Thymus (tissue), 11 donors: Measurements from ENCODE around the gene ATF7. TPM values are rescaled to one million over a fixed set of nuclear protein-coding genes. Genes with fewer than 3 reads are reported as not detected.
"Not testable (repeated sequence)": the region's sequence is repeated elsewhere in the genome, so short reads cannot be mapped to it uniquely, and the experiment has no call there.

Experiments used
- DNase-seq, 9 donors: peaks; one replicate each; pipeline ENCODE4 v3.0.0-alpha.2; 2013; ENCODE audit warnings: low spot score in 9 of 9, low read depth in 6 of 9, missing footprints in 1 of 9
- H3K27ac ChIP-seq, 2 donors: one replicate each; pipeline ENCODE4 v1.5.1; 2013; ENCODE audit warnings: control low read depth in 1 of 2, low read depth in 1 of 2, low read length in 1 of 2, mild to moderate bottlenecking in 1 of 2, moderate library complexity in 1 of 2
- H3K27me3 ChIP-seq, 2 donors: one replicate each; pipeline ENCODE4 v1.5.1; 2013; ENCODE audit warnings: low read length in 1 of 2; ENCODE audit not compliant: control insufficient read depth in 2 of 2, insufficient read depth in 1 of 2
- H3K36me3 ChIP-seq, 2 donors: one replicate each; pipeline ENCODE4 v1.5.1; 2013; ENCODE audit warnings: low read length in 1 of 2, mild to moderate bottlenecking in 1 of 2, moderate library complexity in 1 of 2; ENCODE audit not compliant: control insufficient read depth in 2 of 2, insufficient read depth in 2 of 2
- H3K4me1 ChIP-seq, 2 donors: one replicate each; pipeline ENCODE4 v1.5.1; 2013; ENCODE audit warnings: low read length in 2 of 2; ENCODE audit not compliant: control insufficient read depth in 2 of 2, insufficient read depth in 2 of 2
- H3K4me3 ChIP-seq, 2 donors: one replicate each; pipeline ENCODE4 v1.5.1; 2013; ENCODE audit warnings: low read length in 2 of 2, control low read depth in 1 of 2, mild to moderate bottlenecking in 1 of 2
- H3K9me3 ChIP-seq, 2 donors: one replicate each; pipeline ENCODE4 v1.5.1; 2013; ENCODE audit warnings: low read length in 1 of 2, mild to moderate bottlenecking in 1 of 2; ENCODE audit not compliant: control insufficient read depth in 2 of 2, insufficient read depth in 1 of 2
- WGBS: extraction: QIAGEN DNeasy Blood & Tissue Kit; methylation state at CpG from one replicate; pipeline ENCODE4 v1.1.7; 2013; 5-methylcytosine and 5-hydroxymethylcytosine counted together
- polyA plus RNA-seq: library from polyadenylated mRNA; stranded (reverse); fragments of 200-250 nt; gene quantifications from one replicate; pipeline ENCODE4 v1.2.3, GENCODE V29; 2013
- total RNA-seq: library from RNA; stranded (reverse); fragments of 120-200 nt; gene quantifications from one replicate; pipeline ENCODE4 v1.2.4, GENCODE V29; 2013
- donor health status: healthy.

ATF7 gene
- total and polyA plus RNA-seq, 2 donors = 6.0 to 15.8 TPM

- not testable (repeated sequence) for H3K4me1 ChIP-seq, H3K4me3 ChIP-seq, DNase-seq, H3K27ac ChIP-seq, H3K9me3 ChIP-seq, H3K27me3 ChIP-seq, H3K36me3 ChIP-seq
- 98% methylated on average over 3 of the region's 5 CpGs for WGBS
Observed at GRCh38 chr12:53606688-53607087, 19.5 kb downstream of the ATF7 start.

- H3K27ac ChIP-seq = no peak overlapping the region
- H3K9me3 ChIP-seq = no peaks in the 10 kb centered on the region
- peaks cover 0 to 9% of the 10 kb centered on the region in 2 donors for H3K36me3 ChIP-seq
- H3K4me1 ChIP-seq = peaks cover 4 to 12% of the 10 kb centered on the region in 2 donors
- H3K4me3 ChIP-seq = no peak overlapping the region
- H3K27me3 ChIP-seq = no peaks in the 10 kb centered on the region
- no peak for DNase-seq
Observed at GRCh38 chr12:53604581-53604980, 21.6 kb downstream of the ATF7 start.

- no peak overlapping the region for H3K4me3 ChIP-seq
- H3K4me1 ChIP-seq = peaks cover 4 to 12% of the 10 kb centered on the region in 2 donors
- no peak for DNase-seq
- peaks cover 0 to 7% of the 10 kb centered on the region in 2 donors for H3K36me3 ChIP-seq
- no peaks in the 10 kb centered on the region for H3K27me3 ChIP-seq
- H3K27ac ChIP-seq = no peak overlapping the region
- no peaks in the 10 kb centered on the region for H3K9me3 ChIP-seq
Observed at GRCh38 chr12:53603804-53604203, 22.4 kb downstream of the ATF7 start.

DNA sequence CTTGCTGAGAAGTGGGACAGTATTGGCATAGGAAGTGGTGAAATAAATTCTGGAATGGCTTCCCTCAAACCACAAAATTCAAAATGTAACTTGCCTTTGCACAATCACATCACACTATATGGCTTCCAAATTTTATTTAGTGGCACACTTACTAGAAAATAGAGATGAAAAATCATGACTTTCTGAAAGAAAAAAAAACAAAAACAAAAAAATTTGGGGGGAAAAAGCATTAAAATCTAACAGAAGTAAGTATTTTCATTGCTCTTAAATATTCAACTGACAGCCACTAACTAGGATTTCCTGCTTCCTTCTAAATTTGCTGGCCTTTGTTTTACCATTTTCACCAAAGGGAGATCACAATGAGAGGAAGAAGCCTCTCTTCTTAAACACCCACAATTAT, 23.0 kb downstream of the ATF7 start:
- DNase-seq = no peak
- Histone ChIP-seq H3K27me3 (no peaks in the 10 kb centered on the region), H3K4me3 (no peak overlapping the region), H3K36me3 (peaks cover 0 to 5% of the 10 kb centered on the region in 2 donors), H3K9me3 (no peaks in the 10 kb centered on the region), H3K27ac (no peak overlapping the region), H3K4me1 (peaks cover 4 to 12% of the 10 kb centered on the region in 2 donors)

DNA sequence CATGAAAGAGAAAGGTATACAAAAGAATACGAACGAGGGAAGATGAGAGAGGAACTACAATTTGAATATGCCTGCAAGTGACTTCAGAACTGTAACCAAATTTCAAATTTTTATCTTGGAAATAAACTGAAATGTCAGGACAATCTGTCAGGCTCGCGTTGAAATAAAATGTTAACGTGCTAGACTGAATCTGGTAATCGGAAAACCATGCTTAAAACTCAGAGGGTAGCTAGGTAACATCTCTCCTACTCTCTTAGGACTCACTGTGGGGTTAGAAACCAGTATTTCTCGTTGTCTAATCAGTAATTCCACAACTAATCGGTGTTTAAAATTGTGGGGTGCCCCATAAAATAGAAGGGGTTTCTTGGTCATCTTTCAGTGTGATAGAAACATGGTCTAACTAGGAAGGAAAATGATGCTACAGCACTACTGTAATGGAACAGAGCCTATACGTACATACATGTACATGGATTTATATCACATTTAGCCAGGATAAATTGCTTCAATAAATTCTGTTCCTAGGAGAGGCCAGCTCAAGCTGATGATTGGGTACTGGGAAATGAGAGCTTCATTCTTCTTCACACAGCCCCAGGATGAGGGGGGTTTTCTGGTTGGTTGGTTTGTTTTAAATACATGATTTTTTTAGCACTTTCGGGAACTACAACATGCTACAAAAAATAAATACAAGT, 23.9 kb downstream of the ATF7 start:
- Histone ChIP-seq H3K27me3 (no peaks in the 10 kb centered on the region), H3K4me3 (no peak overlapping the region), H3K4me1 (peaks cover 4 to 12% of the 10 kb centered on the region in 2 donors), H3K27ac (no peak overlapping the region), H3K9me3 (no peaks in the 10 kb centered on the region), H3K36me3 (peaks cover 0 to 5% of the 10 kb centered on the region in 2 donors)
- DNase-seq = no peak
- 88% methylated on average over 10 of the region's 10 CpGs for WGBS

GRCh38 chr12:53601296-53601847, 24.8 kb downstream of the ATF7 start:
- H3K9me3 ChIP-seq = no peaks in the 10 kb centered on the region
- H3K27ac ChIP-seq = no peak overlapping the region
- peaks cover 4 to 12% of the 10 kb centered on the region in 2 donors for H3K4me1 ChIP-seq
- DNase-seq = no peak
- H3K4me3 ChIP-seq = peak overlapping the region in 1 of 2 donors; percentile 18
- H3K27me3 ChIP-seq = no peaks in the 10 kb centered on the region
- H3K36me3 ChIP-seq = peaks cover 0 to 5% of the 10 kb centered on the region in 2 donors
- WGBS = 34% methylated on average over 12 of the region's 12 CpGs

GRCh38 chr12:53600490-53601295, 25.5 kb downstream of the ATF7 start:
- Histone ChIP-seq H3K9me3 (no peaks in the 10 kb centered on the region), H3K36me3 (peaks cover 0 to 5% of the 10 kb centered on the region in 2 donors), H3K27ac (no peak overlapping the region), H3K4me3 (no peak overlapping the region), H3K4me1 (peaks cover 4 to 12% of the 10 kb centered on the region in 2 donors), H3K27me3 (no peaks in the 10 kb centered on the region)
- 89% methylated on average over 13 of the region's 13 CpGs for WGBS
- DNase-seq = no peak

DNA sequence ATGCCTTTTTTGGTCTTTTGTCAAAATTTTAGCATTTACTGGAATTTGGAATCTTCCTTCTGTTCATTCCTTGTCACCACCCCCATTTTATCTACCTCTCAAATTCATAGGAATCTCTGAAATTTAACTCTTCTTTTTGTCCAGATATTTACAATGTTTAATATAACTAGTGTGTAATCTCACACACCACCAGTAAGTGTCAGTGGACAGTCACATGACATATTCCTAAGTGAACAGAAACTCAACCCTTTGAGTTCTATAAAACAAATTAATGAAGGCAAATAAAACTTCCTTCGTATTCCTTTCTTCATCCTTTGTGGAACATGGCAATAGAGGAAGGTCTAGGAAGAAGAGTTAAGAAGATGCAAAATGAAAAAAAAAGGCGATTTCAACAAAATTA, 26.6 kb downstream of the ATF7 start:
- no peaks in the 10 kb centered on the region for H3K9me3 ChIP-seq
- H3K27ac ChIP-seq = no peak overlapping the region
- no peak overlapping the region for H3K4me3 ChIP-seq
- no peak for DNase-seq
- peaks cover 0 to 5% of the 10 kb centered on the region in 2 donors for H3K36me3 ChIP-seq
- 98% methylated on average over 2 of the region's 2 CpGs for WGBS
- H3K27me3 ChIP-seq = no peaks in the 10 kb centered on the region
- H3K4me1 ChIP-seq = peaks cover 4 to 12% of the 10 kb centered on the region in 2 donors

DNA sequence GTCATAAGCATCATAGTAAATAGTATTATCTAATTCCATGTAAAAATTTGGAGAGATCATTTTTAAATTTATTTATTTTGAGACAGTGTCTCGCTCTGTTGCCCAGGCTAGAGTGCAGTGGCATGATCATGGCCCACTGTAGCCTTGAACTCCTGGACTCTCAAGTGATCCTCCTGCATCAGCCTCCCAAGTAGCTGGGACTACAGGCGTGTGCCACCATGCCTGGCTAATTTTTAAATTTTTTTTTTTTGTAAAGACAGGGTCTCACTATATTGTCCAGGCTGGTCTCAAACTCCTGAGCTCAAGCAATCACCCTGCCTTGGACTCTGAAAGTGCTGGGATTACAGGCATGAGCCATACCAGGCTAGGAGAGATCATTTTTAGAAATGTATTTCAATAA, 27.2 kb downstream of the ATF7 start:
- 99% methylated on average over 2 of the region's 2 CpGs for WGBS
- not testable (repeated sequence) for DNase-seq, H3K36me3 ChIP-seq, H3K9me3 ChIP-seq, H3K27ac ChIP-seq, H3K4me3 ChIP-seq, H3K27me3 ChIP-seq
- H3K4me1 ChIP-seq = peaks cover 4 to 12% of the 10 kb centered on the region in 2 donors
